GM21737 (cell line): ENCODE measurements around the gene ZDHHC17.
A peak's percentile ranks its signal among the peaks of the same experiment; 100 is the strongest.

Experiments
- ATAC-seq: cut with Tn5 transposase; IDR thresholded peaks from one replicate; pipeline ENCODE4 v1.9.1; 2021; ENCODE audit warnings: mild to moderate bottlenecking, moderate library complexity; ENCODE audit not compliant: unreplicated experiment

ZDHHC17 gene

DNA sequence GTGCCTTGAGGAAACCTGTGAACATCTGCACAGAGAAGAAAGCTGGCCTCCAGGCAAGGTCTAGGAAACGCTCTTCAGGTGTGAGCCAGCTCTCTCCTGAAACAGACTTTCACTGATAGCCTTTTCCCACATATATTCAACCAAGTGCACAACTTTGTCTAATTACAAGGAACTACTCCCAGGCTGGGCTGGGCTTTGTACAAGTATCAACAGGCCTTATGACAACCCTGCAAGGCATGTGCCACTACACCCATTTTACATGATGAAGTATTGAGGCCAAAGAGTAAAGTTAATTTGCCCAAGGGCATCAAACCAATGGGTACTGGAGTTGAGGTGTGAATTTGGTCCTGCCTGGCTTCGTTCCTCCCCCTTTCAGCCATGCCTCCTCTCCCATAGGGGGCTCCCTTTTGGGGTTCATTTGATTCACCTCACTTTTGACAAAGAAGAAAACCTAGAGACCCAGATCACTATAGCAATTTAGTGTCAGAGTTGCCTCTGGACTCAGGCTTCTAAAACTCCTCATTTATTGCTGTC lies 112.8 kb downstream of the ZDHHC17 start:
- no peak for ATAC-seq

DNA sequence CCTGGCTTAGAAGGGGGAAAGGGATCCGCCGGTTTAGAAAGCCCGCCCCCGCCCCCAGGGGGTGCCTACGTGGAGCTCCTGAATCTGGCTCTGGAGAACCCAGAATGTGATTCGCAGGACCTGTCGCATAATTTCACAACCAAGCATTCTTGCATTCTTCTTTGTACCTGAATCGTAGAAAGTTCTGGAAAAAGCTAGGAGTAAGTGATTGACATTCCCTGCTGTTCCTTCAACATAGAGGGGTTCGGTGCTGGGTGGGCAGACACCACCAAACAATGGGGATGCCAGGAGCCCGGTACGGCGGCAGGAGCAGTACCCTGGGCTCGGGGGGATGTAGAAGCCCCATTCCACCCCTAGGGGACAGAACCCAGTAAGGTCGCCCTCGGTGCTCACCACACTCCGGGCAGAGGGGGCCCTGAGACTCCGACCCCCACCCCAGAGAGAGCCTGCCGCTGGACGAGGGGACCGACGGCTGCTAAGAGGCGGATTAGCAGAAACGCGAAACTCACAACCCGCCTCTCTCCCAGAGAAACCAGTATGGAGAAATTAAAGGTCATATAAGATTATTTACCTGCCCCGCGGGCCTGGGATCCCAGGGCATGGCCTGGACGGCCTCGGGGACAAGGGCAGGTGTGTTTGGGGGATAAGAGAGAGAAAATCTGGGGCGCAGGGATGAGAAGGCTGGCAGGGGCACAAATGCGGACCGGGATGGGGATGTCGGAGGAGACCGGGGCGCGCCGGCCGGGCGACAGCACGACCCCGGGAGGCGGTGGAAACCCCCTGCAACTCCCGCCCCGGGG lies 114.4 kb downstream of the ZDHHC17 start:
- ATAC-seq: peak; percentile 41

DNA sequence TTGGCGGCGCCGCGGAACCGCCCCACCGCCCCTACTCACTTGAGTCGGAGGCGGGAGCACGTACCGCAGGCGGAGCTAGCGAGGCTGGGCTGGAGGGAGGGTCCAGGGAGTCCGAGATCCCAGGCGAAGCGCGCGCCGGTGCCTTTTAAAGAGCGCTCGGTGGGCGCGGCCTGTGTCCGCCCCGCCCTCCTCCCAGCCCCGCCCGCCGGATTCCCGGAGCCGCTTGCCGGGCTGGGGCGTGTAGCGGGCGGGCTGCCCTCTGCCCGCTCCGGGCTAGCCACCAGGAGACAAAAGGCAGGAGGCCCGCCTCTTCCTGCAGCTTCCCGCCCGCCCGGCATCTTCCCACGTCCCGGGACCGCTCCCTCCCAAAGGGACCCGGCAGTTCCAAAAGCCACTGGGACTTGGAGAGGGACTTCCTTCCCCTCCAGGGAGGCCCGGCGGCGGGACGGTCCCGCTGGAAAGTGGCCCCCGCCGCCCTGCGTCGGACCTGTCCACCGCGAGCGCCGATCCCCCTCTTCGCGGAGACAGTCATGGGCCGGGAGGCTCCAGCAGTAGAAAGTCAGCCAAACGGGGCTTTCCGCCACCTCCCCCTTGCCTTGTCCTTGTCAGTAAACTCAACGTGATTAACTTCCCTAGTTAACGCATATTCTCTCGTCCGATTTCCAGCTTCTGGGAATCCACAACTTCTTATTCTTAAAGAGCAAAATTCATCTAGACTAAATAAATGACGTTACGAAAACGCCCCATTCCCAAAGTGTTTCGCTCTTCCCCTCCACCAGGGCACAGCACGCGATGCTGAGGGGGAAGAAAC lies 115.2 kb downstream of the ZDHHC17 start, which contains the start of gene CSRP2:
TSS of gene CSRP2 (minus strand) at position 121 of the 811 bp plus-strand sequence. CDS start 12,759 bp downstream, outside the sequence.
- peak; percentile 91 for ATAC-seq

DNA sequence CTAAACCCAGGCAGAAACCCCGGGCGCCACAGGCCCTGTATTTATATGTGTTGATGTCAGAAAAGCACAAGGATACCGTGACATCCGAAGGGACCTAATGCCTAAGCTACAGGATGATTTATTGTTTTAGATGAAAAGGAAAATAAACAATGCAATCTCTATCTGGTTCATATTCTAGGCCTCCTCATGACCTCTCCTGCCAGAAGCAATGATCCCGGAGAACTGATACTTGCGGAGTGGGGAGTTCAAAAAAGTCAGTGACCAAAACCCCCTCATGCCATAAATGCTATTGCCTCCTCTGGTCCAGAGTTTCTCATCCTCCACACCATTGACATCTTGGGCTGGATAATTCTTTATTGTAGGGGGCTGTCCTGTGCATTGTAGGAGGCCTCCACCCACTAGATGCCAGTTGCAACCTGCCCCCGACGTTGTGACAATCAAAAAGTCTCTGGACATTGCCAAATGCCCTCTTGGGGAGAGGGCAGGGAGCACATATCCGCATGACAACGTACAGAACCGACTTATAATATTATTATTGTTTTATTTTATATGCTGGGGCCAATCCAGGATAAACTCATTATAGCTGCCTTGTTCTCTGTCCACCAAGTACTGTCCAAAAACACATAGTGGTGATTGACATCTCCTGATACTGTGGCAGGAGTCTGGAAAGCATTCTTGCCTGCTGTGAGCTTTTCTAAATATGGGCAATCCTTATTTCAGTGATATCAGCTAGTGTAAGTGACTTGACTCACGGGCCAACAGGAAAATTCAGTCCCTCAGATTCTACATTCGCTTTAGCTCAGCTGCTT lies 116.0 kb downstream of the ZDHHC17 start:
- no peak for ATAC-seq

DNA sequence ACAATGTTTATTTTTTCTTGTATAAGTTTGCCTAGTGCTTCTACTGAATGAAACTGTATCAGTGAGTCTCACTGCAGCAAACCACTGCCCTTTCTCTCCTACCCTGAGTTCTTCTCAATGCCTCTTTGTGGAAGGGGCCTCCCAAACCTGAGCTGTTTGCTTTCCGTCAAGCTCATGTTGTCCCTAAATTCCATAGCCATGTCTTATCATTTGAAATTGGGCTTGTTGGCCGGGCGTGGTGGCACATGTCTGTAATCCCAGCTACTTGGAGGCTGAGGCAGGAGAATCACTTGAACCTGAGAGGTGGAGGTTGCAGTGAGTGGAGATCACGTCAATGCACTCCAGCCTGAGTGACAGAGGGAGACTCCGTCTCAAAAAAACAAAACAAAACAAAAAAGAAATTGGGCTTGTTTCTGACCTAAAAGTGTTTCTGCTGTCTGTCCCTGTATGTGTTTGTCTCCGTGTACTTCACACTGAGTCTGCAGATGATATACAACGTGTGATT lies 116.7 kb downstream of the ZDHHC17 start:
- ATAC-seq: no peak

DNA sequence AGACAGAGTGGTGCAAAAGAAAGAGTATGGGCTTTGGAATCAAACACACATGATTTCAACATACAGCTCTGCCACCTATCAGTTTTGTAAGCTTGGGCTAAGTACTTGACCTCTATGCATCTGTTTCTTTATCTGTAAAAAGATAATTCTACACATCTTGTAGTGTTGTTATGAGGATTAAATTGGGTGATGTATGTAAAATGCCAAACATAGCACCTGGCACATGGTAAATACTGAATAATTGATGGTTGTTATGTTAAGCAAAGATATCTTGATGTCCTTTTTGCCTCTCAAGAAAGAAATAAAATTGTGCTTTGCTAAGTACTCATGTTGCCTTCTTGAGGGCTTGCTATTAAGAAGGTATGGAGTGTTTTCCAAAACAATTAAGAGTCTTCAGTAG lies 117.2 kb downstream of the ZDHHC17 start:
- ATAC-seq: no peak

DNA sequence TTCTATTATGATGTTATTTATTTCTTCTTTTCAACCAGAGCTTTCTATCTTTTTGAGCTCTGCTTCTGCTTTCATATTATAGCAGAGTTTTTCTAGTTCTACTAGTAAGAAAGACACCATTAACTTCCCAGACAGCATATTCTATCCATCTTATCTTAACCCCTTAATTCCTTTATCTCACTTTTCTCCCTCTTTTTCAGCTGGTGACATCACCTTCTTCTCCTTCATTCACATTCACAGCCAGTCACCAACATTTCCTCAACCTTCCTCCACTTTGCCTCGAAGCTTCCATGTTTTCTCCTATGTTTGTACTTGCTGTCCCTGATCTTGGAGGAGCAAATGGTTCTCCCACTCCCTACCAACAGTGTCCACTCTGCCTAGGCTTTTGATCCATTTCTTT lies 118.5 kb downstream of the ZDHHC17 start:
- ATAC-seq: no peak

DNA sequence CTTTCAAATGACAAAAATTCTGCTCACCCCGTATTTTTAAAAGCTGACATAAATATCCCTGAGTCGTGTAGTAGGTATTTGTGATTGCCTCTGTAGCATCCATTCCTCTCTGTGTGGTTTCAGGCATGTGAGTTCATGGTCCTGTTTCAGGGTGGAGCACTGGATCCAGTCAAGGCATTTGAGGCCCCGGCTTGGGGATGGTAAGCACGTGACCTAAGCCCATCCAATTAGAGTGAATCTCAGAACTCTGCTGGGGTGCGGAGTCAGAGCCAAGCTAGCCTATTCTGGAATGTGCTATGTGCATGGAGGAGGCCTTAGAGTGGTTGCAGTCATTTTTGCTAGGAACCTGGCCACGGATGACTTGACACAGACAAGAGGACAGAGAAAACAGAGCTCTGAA lies 119.2 kb downstream of the ZDHHC17 start:
- no peak for ATAC-seq

DNA sequence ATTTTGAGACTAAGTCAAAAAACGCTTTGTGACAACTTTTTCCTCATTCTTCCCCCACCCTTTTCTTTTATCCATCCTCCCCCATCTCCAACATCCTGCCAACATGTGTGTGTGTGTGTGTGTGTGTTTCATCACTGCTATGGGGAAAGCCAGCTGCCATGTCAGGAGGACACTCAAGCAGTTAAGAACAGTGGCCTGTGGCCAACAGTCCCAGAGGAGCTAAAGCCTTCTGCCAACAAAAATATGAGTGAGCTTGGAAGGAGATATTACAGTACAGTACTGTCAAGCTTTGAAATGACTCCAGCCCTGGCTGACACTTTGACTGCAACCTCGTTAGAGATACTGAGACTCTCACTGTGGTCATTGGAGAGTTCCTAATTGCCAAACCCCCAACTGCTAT lies 119.9 kb downstream of the ZDHHC17 start:
- no peak for ATAC-seq

DNA sequence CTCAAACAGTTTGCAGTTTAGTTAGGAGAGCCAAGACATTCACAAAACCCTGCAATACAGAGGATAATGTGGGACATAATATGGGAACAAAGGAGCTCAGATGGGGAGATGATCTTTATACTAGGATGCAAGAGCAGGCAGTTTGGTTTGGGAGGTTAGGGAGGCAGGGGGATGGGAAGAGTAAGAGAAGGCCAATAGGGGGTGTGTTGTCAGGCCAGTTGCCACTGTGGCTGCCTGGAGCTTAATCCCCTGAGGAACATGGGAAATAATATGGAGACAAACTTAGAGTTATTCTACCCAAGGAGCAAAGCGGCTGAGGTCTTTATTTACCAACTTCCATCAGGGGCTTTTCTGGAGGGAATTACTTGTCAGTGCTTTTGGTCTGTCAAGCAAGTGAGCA lies 124.9 kb downstream of the ZDHHC17 start:
- ATAC-seq: no peak

DNA sequence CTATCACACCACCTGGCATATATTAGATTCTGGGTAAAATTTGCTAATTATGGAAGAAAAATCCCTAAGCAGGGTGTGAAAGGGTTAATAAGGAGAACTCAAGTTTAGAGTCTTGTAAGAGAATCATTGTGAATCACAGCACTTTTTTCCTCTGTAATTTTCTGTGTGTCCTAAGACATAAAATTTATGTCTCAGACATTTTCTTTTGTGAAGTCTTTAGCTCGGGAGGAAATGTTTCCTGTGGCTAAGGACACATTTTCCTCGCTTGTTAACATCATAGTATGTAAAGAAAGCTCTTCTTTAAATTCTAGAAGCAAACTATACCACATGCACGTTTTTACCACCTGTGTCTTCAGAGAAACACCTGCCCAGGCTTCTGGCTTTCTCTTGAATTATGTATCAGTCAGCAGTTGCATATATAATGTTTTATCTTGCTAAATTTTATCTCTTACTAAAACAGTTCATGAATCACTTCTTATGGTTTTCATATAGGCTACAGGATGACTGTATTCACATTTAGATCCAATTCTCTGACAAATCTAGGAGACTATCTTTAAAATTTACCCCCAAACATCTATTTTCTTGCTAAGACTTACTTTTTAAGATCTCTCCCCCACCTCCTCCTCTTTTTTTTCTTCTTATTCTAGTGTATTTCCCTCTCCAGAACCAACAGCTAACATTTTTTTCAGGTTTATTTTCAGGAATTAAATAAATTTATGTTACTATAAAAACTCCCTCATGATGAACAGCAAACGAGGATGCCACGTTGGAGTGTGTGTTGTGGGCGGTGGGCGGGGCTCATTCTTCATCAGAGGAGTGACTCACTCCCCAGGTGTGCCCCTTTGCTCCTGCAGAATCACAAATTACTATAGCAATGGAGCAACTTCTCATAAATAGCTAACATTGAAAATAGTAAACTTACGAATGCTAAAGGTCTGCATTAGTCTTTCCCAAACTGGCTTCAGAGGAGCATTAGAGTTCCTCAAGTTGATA lies 126.5 kb downstream of the ZDHHC17 start:
- no peak for ATAC-seq

DNA sequence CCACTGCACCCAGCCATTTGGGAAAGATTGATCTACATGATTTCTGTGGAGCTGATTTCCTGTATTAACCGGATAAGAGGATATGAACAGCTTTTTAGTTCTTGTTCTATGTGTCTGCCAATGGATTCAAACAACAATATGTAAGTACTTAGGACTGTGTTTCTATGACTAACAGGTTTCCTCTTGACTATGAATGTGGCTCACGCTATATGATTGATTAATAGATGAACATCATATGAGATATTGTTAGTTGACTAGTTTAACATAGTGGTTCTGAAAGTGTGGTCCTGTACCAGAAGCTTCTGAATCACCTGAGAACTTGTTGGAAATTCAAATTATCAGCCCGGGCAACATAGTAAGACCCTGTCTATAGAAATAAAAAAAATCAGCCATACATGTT lies 127.7 kb downstream of the ZDHHC17 start:
- ATAC-seq: no peak

DNA sequence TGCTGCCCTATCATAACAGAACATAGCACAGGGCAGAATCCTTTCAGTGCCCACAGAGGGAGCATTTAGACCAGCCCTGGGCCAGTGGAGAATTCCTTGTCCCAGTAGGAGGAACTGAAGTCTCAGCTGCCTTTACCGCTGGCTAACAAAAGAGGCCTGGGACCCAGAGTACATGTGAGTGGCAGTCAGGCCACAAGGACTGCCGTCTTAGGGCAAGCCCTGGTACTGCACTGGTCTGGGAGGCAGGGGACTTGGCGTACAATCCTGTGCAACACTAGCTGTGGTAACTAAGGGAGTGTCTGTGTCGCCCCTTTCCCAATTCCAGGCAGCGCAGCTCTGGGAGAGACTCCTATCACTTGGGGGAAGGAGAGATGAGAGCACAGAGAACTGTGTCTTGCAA lies 131.9 kb downstream of the ZDHHC17 start:
- no peak for ATAC-seq

DNA sequence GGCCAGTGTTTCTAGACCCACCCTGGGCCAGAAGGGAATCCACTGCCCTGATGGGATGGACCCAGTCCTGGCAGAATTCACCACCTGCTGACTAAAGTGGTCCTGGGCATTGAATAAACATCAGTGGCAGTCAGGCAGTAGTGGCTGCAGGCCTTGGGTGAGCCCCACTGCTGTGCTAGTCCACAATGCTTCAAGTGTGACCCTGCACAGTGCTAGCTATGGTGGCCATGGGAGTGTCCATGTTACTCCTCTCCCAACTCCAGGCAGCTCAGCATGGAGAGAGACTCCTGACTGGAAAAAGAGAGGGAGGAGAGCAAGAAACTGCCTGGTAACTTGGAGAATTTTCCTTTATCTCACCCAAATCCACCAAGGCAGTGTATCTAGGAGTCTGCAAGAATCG lies 132.4 kb downstream of the ZDHHC17 start:
- no peak for ATAC-seq

DNA sequence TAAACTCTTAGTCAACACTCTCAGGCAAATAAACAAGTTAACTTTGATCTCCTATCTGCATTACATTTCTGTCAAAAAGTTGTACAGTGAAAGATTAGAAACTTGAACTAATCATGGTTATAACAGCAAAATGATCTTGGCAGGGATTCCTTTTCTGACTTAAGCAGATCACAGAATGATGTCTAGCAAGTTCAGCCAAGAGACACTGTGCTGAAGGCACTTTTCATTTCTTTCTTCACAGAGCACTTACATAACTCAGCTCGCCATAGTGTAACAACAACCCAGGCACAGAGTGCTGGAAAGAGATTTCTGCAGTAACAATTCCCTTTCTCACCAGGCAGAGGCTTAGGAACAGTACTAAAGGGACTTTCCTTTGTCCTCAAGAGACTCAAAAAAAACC lies 134.5 kb downstream of the ZDHHC17 start:
- no peak for ATAC-seq

DNA sequence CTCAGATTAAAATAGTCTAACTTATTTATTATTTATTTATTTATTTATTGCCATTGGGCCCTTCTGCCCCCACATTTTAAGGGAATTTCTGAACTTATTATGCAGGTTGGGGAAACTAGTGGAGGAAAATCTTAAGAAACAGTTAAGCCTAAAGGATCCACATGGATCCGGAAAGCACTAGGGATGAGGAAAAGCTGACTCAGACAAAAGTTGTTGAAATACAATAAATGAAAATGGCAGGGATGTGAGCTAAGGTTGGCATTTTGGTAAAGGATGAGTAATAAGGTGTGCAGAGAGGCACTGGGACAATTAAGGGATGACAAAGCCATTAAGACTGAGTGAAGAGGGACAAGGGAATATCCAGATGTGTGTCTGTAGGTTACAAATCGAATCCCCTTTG lies 135.6 kb downstream of the ZDHHC17 start:
- ATAC-seq: no peak

DNA sequence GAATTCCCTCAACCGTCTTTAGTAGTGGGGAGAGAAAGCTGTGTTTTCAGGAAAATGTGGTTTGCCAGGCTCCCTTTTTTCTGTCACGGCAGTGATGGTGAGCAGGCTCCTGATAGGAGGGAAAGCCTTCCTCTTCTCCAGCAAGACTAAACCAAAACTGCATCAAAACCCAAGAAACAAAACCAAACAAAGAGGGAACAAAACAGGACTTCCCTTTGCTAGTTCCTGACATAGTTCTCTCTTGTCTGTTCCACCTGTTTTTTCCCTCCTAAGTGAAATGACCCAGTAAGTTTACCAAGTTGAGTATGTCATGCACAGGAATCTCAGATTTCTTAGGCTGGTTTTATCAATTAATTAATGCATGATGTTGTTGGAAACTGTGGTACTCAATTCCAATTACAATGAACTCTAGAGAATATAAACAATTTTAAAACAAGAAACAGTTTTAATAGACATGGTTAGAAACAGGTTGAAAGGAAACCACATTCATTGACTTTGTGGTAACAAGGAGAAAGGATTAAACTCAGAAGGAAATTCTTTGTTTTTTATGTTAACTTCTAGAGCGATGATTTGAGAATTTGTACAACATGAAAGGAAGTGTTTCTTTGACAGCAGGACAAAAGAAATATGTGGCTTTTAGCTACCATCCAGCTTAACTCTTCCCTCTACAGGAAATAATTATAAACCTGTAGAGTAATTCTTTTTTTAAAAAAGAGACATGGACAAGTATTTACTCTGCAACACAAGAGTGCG lies 137.9 kb downstream of the ZDHHC17 start:
- ATAC-seq: no peak
